ENCODE results near the gene PRKCA. TPM values are rescaled to one million over a fixed set of nuclear protein-coding genes. Genes with fewer than 3 reads are reported as not detected.

The PRKCA gene
- total and polyA plus RNA-seq, 4 donors: 3.0 to 14.1 (median 5.4) TPM

- TF ChIP-seq HNF4A (conservative IDR thresholded peaks at IDR 0.05) (no peak), ZBTB33 (IDR thresholded peaks at IDR 0.05) (no peak), FOXA1 (IDR thresholded peaks at IDR 0.05) (no peak), MAX (IDR thresholded peaks at IDR 0.05) (no peak), FOXA2 (IDR thresholded peaks at IDR 0.05) (no peak), EGR1 (IDR thresholded peaks at IDR 0.05; ENCODE audit: low read depth in 2 of 2) (no peak), CTCF (IDR thresholded peaks at IDR 0.05; ENCODE audit: low read depth, low read length, missing input control) (no peak), YY1 (IDR thresholded peaks at IDR 0.05) (no peak), JUND (IDR thresholded peaks at IDR 0.05) (no peak), GABPA (IDR thresholded peaks at IDR 0.05 in 1 of 2, conservative IDR thresholded peaks at IDR 0.05 in 1 of 2) (no peak), RAD21 (IDR thresholded peaks at IDR 0.05) (no peak), REST (IDR thresholded peaks at IDR 0.05) (no peak), ATF3 (IDR thresholded peaks at IDR 0.05) (no peak), SP1 (IDR thresholded peaks at IDR 0.05) (no peak), HNF4G (IDR thresholded peaks at IDR 0.05) (no peak)
- no peaks in the 10 kb centered on the region for H3K27me3 ChIP-seq (ENCODE audit: control insufficient read depth in 4 of 4, insufficient read depth in 4 of 4, low read length in 3 of 4)
- H3K9ac ChIP-seq (ENCODE audit: low read depth in 1 of 2, low read length in 2 of 2): no peak overlapping the region
- H3K4me3 ChIP-seq (ENCODE audit: low read depth in 1 of 3, low read length in 3 of 3): no peak overlapping the region
- no peak overlapping the region for H3K27ac ChIP-seq (ENCODE audit: low read depth in 1 of 2, low read length in 2 of 2)
- DNase-seq (ENCODE audit: low spot score): no peak
- no peaks in the 10 kb centered on the region for H3K36me3 ChIP-seq (ENCODE audit: control insufficient read depth in 4 of 4, insufficient read depth in 3 of 4, low read depth in 1 of 4, low read length in 3 of 4)
- no peaks in the 10 kb centered on the region for H3K9me3 ChIP-seq (ENCODE audit: control insufficient read depth in 4 of 4, low read length in 3 of 4)
- 96% methylated on average over 10 of the region's 10 CpGs for WGBS
- peaks cover 0 to 6% (median 4%) of the 10 kb centered on the region in 4 donors for H3K4me1 ChIP-seq (ENCODE audit: control insufficient read depth in 4 of 4, insufficient read depth in 4 of 4, low read length in 3 of 4)
Measured at GRCh38 chr17:66725956-66726355, 423.5 kb downstream of the PRKCA start.

- H3K36me3 ChIP-seq (ENCODE audit: control insufficient read depth in 4 of 4, insufficient read depth in 3 of 4, low read depth in 1 of 4, low read length in 3 of 4): no peaks in the 10 kb centered on the region
- no peak overlapping the region for H3K27ac ChIP-seq (ENCODE audit: low read depth in 1 of 2, low read length in 2 of 2)
- no peaks in the 10 kb centered on the region for H3K27me3 ChIP-seq (ENCODE audit: control insufficient read depth in 4 of 4, insufficient read depth in 4 of 4, low read length in 3 of 4)
- no peaks in the 10 kb centered on the region for H3K9me3 ChIP-seq (ENCODE audit: control insufficient read depth in 4 of 4, low read length in 3 of 4)
- no peak overlapping the region for H3K9ac ChIP-seq (ENCODE audit: low read depth in 1 of 2, low read length in 2 of 2)
- WGBS: 98% methylated on average over 12 of the region's 12 CpGs
- DNase-seq (ENCODE audit: low spot score): no peak
- peaks cover 0 to 6% (median 4%) of the 10 kb centered on the region in 4 donors for H3K4me1 ChIP-seq (ENCODE audit: control insufficient read depth in 4 of 4, insufficient read depth in 4 of 4, low read length in 3 of 4)
- no peak overlapping the region for H3K4me3 ChIP-seq (ENCODE audit: low read depth in 1 of 3, low read length in 3 of 3)
- TF ChIP-seq RAD21 (IDR thresholded peaks at IDR 0.05): no peak
- TF ChIP-seq REST (IDR thresholded peaks at IDR 0.05): no peak
- TF ChIP-seq TAF1 (conservative IDR thresholded peaks at IDR 0.05): no peak
- TF ChIP-seq JUND (IDR thresholded peaks at IDR 0.05): no peak
- no peak for TF ChIP-seq YY1 (IDR thresholded peaks at IDR 0.05)
- no peak for TF ChIP-seq RXRA (IDR thresholded peaks at IDR 0.05)
- no peak for TF ChIP-seq CTCF (IDR thresholded peaks at IDR 0.05; ENCODE audit: low read depth, low read length, missing input control)
- no peak for TF ChIP-seq FOXA1 (IDR thresholded peaks at IDR 0.05)
- TF ChIP-seq HNF4G (IDR thresholded peaks at IDR 0.05): no peak
- TF ChIP-seq HNF4A (conservative IDR thresholded peaks at IDR 0.05): no peak
Measured at GRCh38 chr17:66726371-66726770, 424.0 kb downstream of the PRKCA start.

All from liver (tissue), 9 donors.